ENCODE results near the gene MLYCD. TPM values are rescaled to one million over a fixed set of nuclear protein-coding genes. Genes with fewer than 3 reads are reported as not detected.

The MLYCD gene
- total and polyA plus RNA-seq, 4 donors = 3.7 to 24.4 (median 7.5) TPM

DNA sequence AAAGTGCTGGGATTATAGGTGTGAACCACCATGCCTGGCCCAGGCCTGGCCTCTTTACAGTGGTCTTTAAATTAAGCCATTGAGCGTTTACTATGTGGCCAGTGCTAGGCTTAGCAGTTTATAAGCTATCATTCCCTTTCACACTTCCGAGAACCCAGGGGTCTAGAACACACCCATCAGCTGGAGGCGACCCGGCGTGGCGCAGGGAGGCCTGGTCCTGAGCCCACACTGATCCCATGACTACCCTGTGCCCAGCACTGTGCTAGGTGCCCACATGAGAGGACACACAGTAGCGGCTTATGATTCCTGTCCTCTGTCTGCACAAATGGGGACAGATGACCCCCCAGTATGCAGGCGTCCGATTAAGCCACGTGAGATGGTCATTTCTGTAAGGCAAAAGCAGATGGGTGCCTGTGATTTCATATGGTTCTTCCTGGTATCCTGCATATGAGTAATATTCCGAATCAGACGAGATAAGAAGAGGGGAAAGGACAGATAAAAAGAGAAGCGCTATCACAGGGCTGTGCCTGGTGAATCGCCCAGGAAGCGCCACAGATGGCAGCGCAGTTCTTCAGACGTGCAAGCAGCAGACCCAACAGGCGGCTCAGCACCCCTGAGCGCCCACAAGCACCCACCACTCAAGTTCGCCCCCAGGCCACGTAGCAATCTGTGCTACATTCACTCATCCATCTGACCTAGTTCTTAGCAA, 59.4 kb downstream of the MLYCD start:
- Histone ChIP-seq H3K9me3 (ENCODE audit: control insufficient read depth in 4 of 4, low read length in 3 of 4) (no peaks in the 10 kb centered on the region), H3K36me3 (ENCODE audit: control insufficient read depth in 4 of 4, insufficient read depth in 3 of 4, low read depth in 1 of 4, low read length in 3 of 4) (peaks cover 20 to 54% (median 50%) of the 10 kb centered on the region in 4 donors), H3K9ac (ENCODE audit: low read depth in 1 of 2, low read length in 2 of 2) (no peak overlapping the region), H3K4me3 (ENCODE audit: low read depth in 1 of 3, low read length in 3 of 3) (no peak overlapping the region), H3K4me1 (ENCODE audit: control insufficient read depth in 4 of 4, insufficient read depth in 4 of 4, low read length in 3 of 4) (peaks cover 0 to 26% (median 19%) of the 10 kb centered on the region in 4 donors), H3K27me3 (ENCODE audit: control insufficient read depth in 4 of 4, insufficient read depth in 4 of 4, low read length in 3 of 4) (no peaks in the 10 kb centered on the region), H3K27ac (ENCODE audit: low read depth in 1 of 2, low read length in 2 of 2) (no peak overlapping the region)
- no peak for DNase-seq (ENCODE audit: low spot score)
- TF ChIP-seq CTCF (IDR thresholded peaks at IDR 0.05; ENCODE audit: low read depth, low read length, missing input control) = no peak
- TF ChIP-seq, protein P1, sequence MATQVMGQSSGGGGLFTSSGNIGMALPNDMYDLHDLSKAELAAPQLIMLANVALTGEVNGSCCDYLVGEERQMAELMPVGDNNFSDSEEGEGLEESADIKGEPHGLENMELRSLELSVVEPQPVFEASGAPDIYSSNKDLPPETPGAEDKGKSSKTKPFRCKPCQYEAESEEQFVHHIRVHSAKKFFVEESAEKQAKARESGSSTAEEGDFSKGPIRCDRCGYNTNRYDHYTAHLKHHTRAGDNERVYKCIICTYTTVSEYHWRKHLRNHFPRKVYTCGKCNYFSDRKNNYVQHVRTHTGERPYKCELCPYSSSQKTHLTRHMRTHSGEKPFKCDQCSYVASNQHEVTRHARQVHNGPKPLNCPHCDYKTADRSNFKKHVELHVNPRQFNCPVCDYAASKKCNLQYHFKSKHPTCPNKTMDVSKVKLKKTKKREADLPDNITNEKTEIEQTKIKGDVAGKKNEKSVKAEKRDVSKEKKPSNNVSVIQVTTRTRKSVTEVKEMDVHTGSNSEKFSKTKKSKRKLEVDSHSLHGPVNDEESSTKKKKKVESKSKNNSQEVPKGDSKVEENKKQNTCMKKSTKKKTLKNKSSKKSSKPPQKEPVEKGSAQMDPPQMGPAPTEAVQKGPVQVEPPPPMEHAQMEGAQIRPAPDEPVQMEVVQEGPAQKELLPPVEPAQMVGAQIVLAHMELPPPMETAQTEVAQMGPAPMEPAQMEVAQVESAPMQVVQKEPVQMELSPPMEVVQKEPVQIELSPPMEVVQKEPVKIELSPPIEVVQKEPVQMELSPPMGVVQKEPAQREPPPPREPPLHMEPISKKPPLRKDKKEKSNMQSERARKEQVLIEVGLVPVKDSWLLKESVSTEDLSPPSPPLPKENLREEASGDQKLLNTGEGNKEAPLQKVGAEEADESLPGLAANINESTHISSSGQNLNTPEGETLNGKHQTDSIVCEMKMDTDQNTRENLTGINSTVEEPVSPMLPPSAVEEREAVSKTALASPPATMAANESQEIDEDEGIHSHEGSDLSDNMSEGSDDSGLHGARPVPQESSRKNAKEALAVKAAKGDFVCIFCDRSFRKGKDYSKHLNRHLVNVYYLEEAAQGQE (IDR thresholded peaks at IDR 0.05) = no peak
- TF ChIP-seq MAX (IDR thresholded peaks at IDR 0.05) = no peak
- no peak for TF ChIP-seq YY1 (IDR thresholded peaks at IDR 0.05)
- TF ChIP-seq HNF4G (IDR thresholded peaks at IDR 0.05) = no peak
- no peak for TF ChIP-seq NR2F2 (IDR thresholded peaks at IDR 0.05)
- no peak for TF ChIP-seq JUND (IDR thresholded peaks at IDR 0.05)
- TF ChIP-seq SP1 (IDR thresholded peaks at IDR 0.05) = no peak
- TF ChIP-seq TAF1 (conservative IDR thresholded peaks at IDR 0.05) = no peak
- TF ChIP-seq RXRA (IDR thresholded peaks at IDR 0.05) = no peak
- 82% methylated on average over 21 of the region's 21 CpGs for WGBS

- H3K9me3 ChIP-seq (ENCODE audit: control insufficient read depth in 4 of 4, low read length in 3 of 4) = no peaks in the 10 kb centered on the region
- peaks cover 0 to 26% (median 18%) of the 10 kb centered on the region in 4 donors for H3K4me1 ChIP-seq (ENCODE audit: control insufficient read depth in 4 of 4, insufficient read depth in 4 of 4, low read length in 3 of 4)
- no peak overlapping the region for H3K9ac ChIP-seq (ENCODE audit: low read depth in 1 of 2, low read length in 2 of 2)
- TF ChIP-seq ZBTB33 (IDR thresholded peaks at IDR 0.05) = no peak
- no peak overlapping the region for H3K4me3 ChIP-seq (ENCODE audit: low read depth in 1 of 3, low read length in 3 of 3)
- H3K27me3 ChIP-seq (ENCODE audit: control insufficient read depth in 4 of 4, insufficient read depth in 4 of 4, low read length in 3 of 4) = no peaks in the 10 kb centered on the region
- peaks cover 20 to 59% (median 56%) of the 10 kb centered on the region in 4 donors for H3K36me3 ChIP-seq (ENCODE audit: control insufficient read depth in 4 of 4, insufficient read depth in 3 of 4, low read depth in 1 of 4, low read length in 3 of 4)
- DNase-seq (ENCODE audit: low spot score) = no peak
- H3K27ac ChIP-seq (ENCODE audit: low read depth in 1 of 2, low read length in 2 of 2) = no peak overlapping the region
- 77% methylated on average over 21 of the region's 21 CpGs for WGBS
These were observed 60.1 kb downstream of the MLYCD start for GRCh38 chr16:83958846-83959565.

All from liver (tissue), 9 donors.